Astrocyte (in vitro differentiated cells and primary cell): Measurements from ENCODE around the gene FUZ. TPM values are rescaled to one million over a fixed set of nuclear protein-coding genes. Genes with fewer than 3 reads are reported as not detected.

Experiments used
- DNase-seq: peaks from one replicate; pipeline ENCODE4 v3.0.0-alpha.2; 2010; ENCODE audit warnings: low read depth
- FAIRE-seq: peaks from 2 replicates; lab custom pipeline; 2011; peaks lifted over from hg19 to GRCh38; lab: Jason Lieb, UNC
- H2AFZ ChIP-seq: 2 replicates; pipeline ENCODE4 v1.6.0; 2012; ENCODE audit warnings: low read depth, low read length, inconsistent platforms
- H3K27ac ChIP-seq: 2 replicates; pipeline ENCODE4 v1.5.1; 2011; ENCODE audit warnings: low read depth, low read length, inconsistent platforms
- H3K27me3 ChIP-seq: 2 replicates; pipeline ENCODE4 v1.6.0; 2011; ENCODE audit warnings: low read length, inconsistent platforms; ENCODE audit not compliant: insufficient read depth
- H3K36me3 ChIP-seq: 2 replicates; pipeline ENCODE4 v1.5.1; 2011; ENCODE audit warnings: low read length, inconsistent platforms; ENCODE audit not compliant: insufficient read depth
- H3K4me1 ChIP-seq: 2 replicates; pipeline ENCODE4 v1.5.1; 2011; ENCODE audit warnings: low read length, inconsistent platforms; ENCODE audit not compliant: insufficient read depth
- H3K4me2 ChIP-seq: 2 replicates; pipeline ENCODE4 v1.6.0; 2012; ENCODE audit warnings: low read length, inconsistent platforms
- H3K4me3 ChIP-seq: 2 replicates; pipeline ENCODE4 v1.5.1; 2011; ENCODE audit warnings: low read depth, mild to moderate bottlenecking, low read length, inconsistent platforms; ENCODE audit not compliant: insufficient read depth
- H3K79me2 ChIP-seq: 2 replicates; pipeline ENCODE4 v1.6.0; 2012; ENCODE audit warnings: mild to moderate bottlenecking, low read length, inconsistent platforms; ENCODE audit not compliant: insufficient read depth
- H3K9ac ChIP-seq: 2 replicates; pipeline ENCODE4 v1.6.0; 2012; ENCODE audit warnings: mild to moderate bottlenecking, low read length, inconsistent platforms
- H3K9me3 ChIP-seq: 2 replicates; pipeline ENCODE4 v1.5.1; 2012; ENCODE audit warnings: low read depth, mild to moderate bottlenecking, low read length, inconsistent platforms; ENCODE audit not compliant: insufficient read depth
- H4K20me1 ChIP-seq: 2 replicates; pipeline ENCODE4 v1.6.0; 2012; ENCODE audit warnings: low read length, inconsistent platforms; ENCODE audit not compliant: insufficient read depth
- H3K27ac Mint-ChIP-seq: one replicate; pipeline ENCODE4 v1.8.0; 2021; ENCODE audit warnings: mild to moderate bottlenecking, mixed read lengths; ENCODE audit not compliant: unreplicated experiment
- H3K27me3 Mint-ChIP-seq: one replicate; pipeline ENCODE4 v1.8.0; 2021; ENCODE audit warnings: low read depth, mixed read lengths; ENCODE audit not compliant: unreplicated experiment
- H3K36me3 Mint-ChIP-seq: one replicate; pipeline ENCODE4 v1.8.0; 2021; ENCODE audit warnings: low read depth, mixed read lengths; ENCODE audit not compliant: unreplicated experiment
- H3K4me1 Mint-ChIP-seq: one replicate; pipeline ENCODE4 v1.8.0; 2021; ENCODE audit warnings: low read depth, mixed read lengths; ENCODE audit not compliant: unreplicated experiment
- H3K4me3 Mint-ChIP-seq: one replicate; pipeline ENCODE4 v1.8.0; 2021; ENCODE audit warnings: mild to moderate bottlenecking, moderate library complexity, mixed read lengths; ENCODE audit not compliant: unreplicated experiment
- H3K9me3 Mint-ChIP-seq: one replicate; pipeline ENCODE4 v1.8.0; 2021; ENCODE audit warnings: mild to moderate bottlenecking, mixed read lengths; ENCODE audit not compliant: unreplicated experiment
- CTCF ChIP-seq: IDR thresholded peaks from 2 replicates; pipeline ENCODE4 v1.5.1; 2011; ENCODE audit warnings: low read depth, mild to moderate bottlenecking, inconsistent platforms, low read length, moderate library complexity; ENCODE audit not compliant: insufficient read depth
- EZH2 ChIP-seq: IDR thresholded peaks from 2 replicates; pipeline ENCODE4 v1.6.1; 2012; ENCODE audit warnings: mild to moderate bottlenecking, low read length, inconsistent platforms; ENCODE audit not compliant: insufficient read depth
- total RNA-seq: library from RNA; stranded (reverse); gene quantifications from 2 replicates; pipeline ENCODE4 v1.2.1, GENCODE V29; 2021

Gene FUZ
- total RNA-seq, 1 donor from 2014 or later, result 9.8 TPM

GRCh38 chr19:49850487-49851342 lies 37.6 kb upstream of the FUZ start, which contains the start of gene PTOV1:
TSS of gene PTOV1 (plus strand) at chr19:49851159.
- Mint-ChIP-seq H3K36me3 (peaks cover 19% of the 10 kb centered on the region), H3K4me3 (peak within 1 kb of the TSS; percentile 93), H3K27me3 (no peaks in the 10 kb centered on the region), H3K27ac (peak within 1 kb of the TSS; percentile 92), H3K4me1 (peaks cover 24% of the 10 kb centered on the region), H3K9me3 (peaks cover 13% of the 10 kb centered on the region)
- Histone ChIP-seq H3K79me2 (peaks cover 50% of the 10 kb centered on the region), H3K27me3 (no peaks in the 10 kb centered on the region), H3K9ac (peak within 1 kb of the TSS; percentile 99), H3K36me3 (no peaks in the 10 kb centered on the region), H3K27ac (peak within 1 kb of the TSS; percentile 97), H3K9me3 (no peaks in the 10 kb centered on the region), H3K4me2 (peak within 1 kb of the TSS; percentile 93), H3K4me3 (peak within 1 kb of the TSS; percentile 75), H3K4me1 (peaks cover 28% of the 10 kb centered on the region), H4K20me1 (peaks cover 55% of the 10 kb centered on the region), H2AFZ (peak within 1 kb of the TSS; percentile 80)
- TF ChIP-seq CTCF, result no peak
- TF ChIP-seq EZH2, result no peak
- DNase-seq (peak; percentile 75), FAIRE-seq (no peak)

GRCh38 chr19:49850221-49850486 lies 37.1 kb upstream of the FUZ start:
- Histone ChIP-seq H3K79me2 (peaks cover 44% of the 10 kb centered on the region), H3K4me2 (peak overlapping the region; percentile 93), H3K9ac (peak overlapping the region; percentile 99), H3K36me3 (no peaks in the 10 kb centered on the region), H3K9me3 (no peaks in the 10 kb centered on the region), H3K4me3 (peak overlapping the region; percentile 75), H3K4me1 (peaks cover 28% of the 10 kb centered on the region), H3K27ac (peak overlapping the region; percentile 97), H2AFZ (no peak overlapping the region), H4K20me1 (peaks cover 49% of the 10 kb centered on the region), H3K27me3 (no peaks in the 10 kb centered on the region)
- Mint-ChIP-seq H3K4me1 (peaks cover 24% of the 10 kb centered on the region), H3K4me3 (peak overlapping the region; percentile 83), H3K27ac (peak overlapping the region; percentile 34), H3K9me3 (peaks cover 13% of the 10 kb centered on the region), H3K36me3 (peaks cover 17% of the 10 kb centered on the region), H3K27me3 (no peaks in the 10 kb centered on the region)
- no peak for TF ChIP-seq EZH2
- TF ChIP-seq CTCF, result no peak
- FAIRE-seq (no peak), DNase-seq (no peak)
